Measurements from ENCODE around the gene KCNA3.

KCNA3 gene

GRCh38 chr1:110684491-110684890, 9.8 kb upstream of the KCNA3 start:
- no peak for TF ChIP-seq CTCF (IDR thresholded peaks at IDR 0.05; ENCODE audit: insufficient read depth, low read depth, low read length, missing control alignments)
- no peak for DNase-seq (ENCODE audit: low read depth)
- H3K4me3 ChIP-seq (ENCODE audit: low read depth, low read length), result no peak overlapping the region

- no peak for DNase-seq (ENCODE audit: low read depth)
These were observed 8.2 kb upstream of the KCNA3 start for GRCh38 chr1:110682898-110683297.

GRCh38 chr1:110680036-110680735, 5.4 kb upstream of the KCNA3 start:
- DNase-seq (ENCODE audit: low read depth), result no peak
- TF ChIP-seq CTCF (IDR thresholded peaks at IDR 0.05; ENCODE audit: insufficient read depth, low read depth, low read length, missing control alignments), result no peak
- H3K4me3 ChIP-seq (ENCODE audit: low read depth, low read length), result no peak overlapping the region

More at GRCh38 chr1:110682898-110683297, 8.2 kb upstream of the KCNA3 start:
- no peak for TF ChIP-seq CTCF (IDR thresholded peaks at IDR 0.05; ENCODE audit: insufficient read depth, low read depth, low read length, missing control alignments)
- no peak overlapping the region for H3K4me3 ChIP-seq (ENCODE audit: low read depth, low read length)

GRCh38 chr1:110677526-110677925, 2.8 kb upstream of the KCNA3 start:
- no peak for TF ChIP-seq CTCF (IDR thresholded peaks at IDR 0.05; ENCODE audit: insufficient read depth, low read depth, low read length, missing control alignments)
- no peak overlapping the region for H3K4me3 ChIP-seq (ENCODE audit: low read depth, low read length)
- no peak for DNase-seq (ENCODE audit: low read depth)

- no peak overlapping the region for H3K4me3 ChIP-seq (ENCODE audit: low read depth, low read length)
- DNase-seq (ENCODE audit: low read depth), result no peak
- no peak for TF ChIP-seq CTCF (IDR thresholded peaks at IDR 0.05; ENCODE audit: insufficient read depth, low read depth, low read length, missing control alignments)
These were observed 2.2 kb upstream of the KCNA3 start for GRCh38 chr1:110676970-110677369.

- no peak for DNase-seq (ENCODE audit: low read depth)
- peak overlapping the region; percentile 83 for H3K4me3 ChIP-seq (ENCODE audit: low read depth, low read length)
- no peak for TF ChIP-seq CTCF (IDR thresholded peaks at IDR 0.05; ENCODE audit: insufficient read depth, low read depth, low read length, missing control alignments)
These were observed 486 bp upstream of the KCNA3 start for GRCh38 chr1:110675060-110675791.

All from GM12865 (cell line).